Naive thymus-derived CD4-positive, alpha-beta T cell (primary cell): ENCODE results near the gene ADAMTS17. TPM values are rescaled to one million over a fixed set of nuclear protein-coding genes. Genes with fewer than 3 reads are reported as not detected.

Source experiments
- ATAC-seq: fragments of 150-1000 bp; cut with Tn5 transposase; 2 replicates; pipeline ENCODE4 v1.10.0; 2021; ENCODE audit warnings: mild to moderate bottlenecking, moderate library complexity
- CTCF ChIA-PET: fragments of 350-600 bp; sonication (Branson Sonifier 250); formaldehyde crosslinking; loops from one replicate; lab custom pipeline; 2021; ENCODE audit warnings: antibody characterized with exemption; lab: Charles Lee
- POLR2A ChIA-PET: fragments of 350-600 bp; sonication (Branson Sonifier 250); formaldehyde crosslinking; loops from one replicate; lab custom pipeline; 2021; ENCODE audit warnings: antibody characterized with exemption, inconsistent platforms; lab: Charles Lee
- DNase-seq, 9 donors: peaks; one replicate each; pipeline versions ENCODE4 v3.0.0 to v3.0.0-alpha.2; 2020 to 2022; ENCODE audit warnings: mixed read lengths in 1 of 9
- H3K27ac ChIP-seq: one replicate; pipeline ENCODE4 v1.7.0; 2013; ENCODE audit warnings: mild to moderate bottlenecking, low read depth, low read length, moderate library complexity
- H3K27me3 ChIP-seq, 2 donors: one replicate each; pipeline ENCODE4 v1.7.0; 2013; ENCODE audit warnings: low read length in 2 of 2, mild to moderate bottlenecking in 2 of 2, moderate library complexity in 2 of 2; ENCODE audit not compliant: control insufficient read depth in 2 of 2, insufficient read depth in 2 of 2
- H3K36me3 ChIP-seq, 3 experiments: 1 replicate in 2 of 3; 2 replicates in 1 of 3; pipeline ENCODE4 v1.7.0; 2013; ENCODE audit warnings: low read length in 3 of 3, mild to moderate bottlenecking in 3 of 3, moderate library complexity in 1 of 3; ENCODE audit not compliant: insufficient read depth in 3 of 3, control insufficient read depth in 2 of 3
- H3K4me1 ChIP-seq, 2 donors: one replicate each; pipeline ENCODE4 v1.7.0; 2013; ENCODE audit warnings: low read length in 2 of 2, mild to moderate bottlenecking in 2 of 2, moderate library complexity in 1 of 2; ENCODE audit not compliant: control insufficient read depth in 2 of 2, insufficient read depth in 2 of 2
- H3K4me3 ChIP-seq: 2 replicates; pipeline ENCODE4 v1.7.0; 2013; ENCODE audit warnings: mild to moderate bottlenecking, low read length
- H3K9me3 ChIP-seq, 3 experiments: 1 replicate in 2 of 3; 2 replicates in 1 of 3; pipeline ENCODE4 v1.7.0; 2013; ENCODE audit warnings: low read length in 3 of 3; ENCODE audit not compliant: control insufficient read depth in 2 of 3
- H3K27ac Mint-ChIP-seq, 9 donors: one replicate each; pipeline ENCODE4 v1.8.0; 2020 to 2022; ENCODE audit warnings: mixed read lengths in 9 of 9, mild to moderate bottlenecking in 8 of 9, moderate library complexity in 5 of 9, inconsistent platforms in 2 of 9
- H3K27me3 Mint-ChIP-seq, 5 donors: one replicate each; pipeline ENCODE4 v1.8.0; 2021 to 2022; ENCODE audit warnings: mixed read lengths in 5 of 5, mild to moderate bottlenecking in 1 of 5
- H3K36me3 Mint-ChIP-seq, 5 donors: one replicate each; pipeline ENCODE4 v1.8.0; 2020 to 2022; ENCODE audit warnings: mixed read lengths in 5 of 5, mild to moderate bottlenecking in 3 of 5, inconsistent platforms in 1 of 5
- H3K4me1 Mint-ChIP-seq, 7 donors: one replicate each; pipeline ENCODE4 v1.8.0; 2020 to 2022; ENCODE audit warnings: mixed read lengths in 7 of 7, mild to moderate bottlenecking in 3 of 7, inconsistent platforms in 1 of 7
- H3K4me3 Mint-ChIP-seq, 10 donors: one replicate each; pipeline ENCODE4 v1.8.0; 2020 to 2022; ENCODE audit warnings: mild to moderate bottlenecking in 10 of 10, mixed read lengths in 10 of 10, moderate library complexity in 6 of 10, inconsistent platforms in 2 of 10
- H3K9me3 Mint-ChIP-seq, 11 donors: one replicate each; pipeline ENCODE4 v1.8.0; 2020 to 2022; ENCODE audit warnings: mixed read lengths in 11 of 11, mild to moderate bottlenecking in 4 of 11, inconsistent platforms in 1 of 11, moderate library complexity in 1 of 11
- intact Hi-C, 2 donors: fragments of 100-400 bp; cut with micrococcal nuclease; formaldehyde crosslinking; loops; one replicate each; pipeline ENCODE4 v1.15.1; 2023
- polyA plus RNA-seq, 2 donors: library from polyadenylated mRNA; unstranded; fragments of 300-500 nt; fragmentation: Illumina TruSeq; gene quantifications; one replicate each; pipeline ENCODE4 v1.2.3, GENCODE V29; 2021
- total RNA-seq, 6 experiments: library from RNA in 5 of 6; stranded (reverse) in 5 of 6; gene quantifications; 1 replicate in 5 of 6; 2 replicates in 1 of 6; pipeline ENCODE4 v1.2.3 and lab custom pipeline; 2021 to 2026

The ADAMTS17 gene
- total and polyA plus RNA-seq, 7 experiments from 2014 or later: 1.5 to 13.5 (median 3.2) TPM

- Mint-ChIP-seq H3K27ac (no peak overlapping the region), H3K9me3 (no peaks in the 10 kb centered on the region), H3K36me3 (peaks cover 0 to 30% (median 4%) of the 10 kb centered on the region in 5 donors), H3K4me3 (no peak overlapping the region), H3K4me1 (no peaks in the 10 kb centered on the region), H3K27me3 (no peaks in the 10 kb centered on the region)
- no peak overlapping the region for H3K27ac ChIP-seq
- intact Hi-C loops: no loop called here
- H3K36me3 ChIP-seq: peaks cover 0 to 3% (median 0%) of the 10 kb centered on the region in 3 experiments
- no peaks in the 10 kb centered on the region for H3K4me1 ChIP-seq
- ATAC-seq (no peak), DNase-seq (no peak)
- ChIA-PET POLR2A (no interaction called here), CTCF (no interaction called here)
- H3K9me3 ChIP-seq: no peaks in the 10 kb centered on the region
- no peak overlapping the region for H3K4me3 ChIP-seq
- no peaks in the 10 kb centered on the region for H3K27me3 ChIP-seq
These were observed 367.5 kb downstream of the ADAMTS17 start for GRCh38 chr15:99974246-99974645.

- CTCF ChIA-PET: interaction anchor here (0.6 kb wide), 1 partner anchor 600 kb away, joined by 4 read pairs; no protein-coding TSS in a partner anchor
These were observed 368.4 kb downstream of the ADAMTS17 start for GRCh38 chr15:99973351-99973750.

GRCh38 chr15:99970891-99971430 is 370.8 kb downstream of the ADAMTS17 start:
- H3K27ac ChIP-seq: no peak overlapping the region
- peaks cover 0 to 24% (median 4%) of the 10 kb centered on the region in 5 donors for H3K36me3 Mint-ChIP-seq
- ChIA-PET CTCF (interaction anchor here (0.8 kb wide), 1 partner anchor 47 kb away, joined by 3 read pairs; no protein-coding TSS in a partner anchor), POLR2A (no interaction called here)
- no peaks in the 10 kb centered on the region for H3K9me3 ChIP-seq
- no peaks in the 10 kb centered on the region for H3K4me1 ChIP-seq
- H3K4me1 Mint-ChIP-seq: no peaks in the 10 kb centered on the region
- H3K4me3 ChIP-seq: no peak overlapping the region
- DNase-seq: no peak
- H3K9me3 Mint-ChIP-seq: no peaks in the 10 kb centered on the region
- no peak overlapping the region for H3K4me3 Mint-ChIP-seq
- ATAC-seq: no peak
- H3K27me3 ChIP-seq: no peaks in the 10 kb centered on the region
- H3K27ac Mint-ChIP-seq: no peak overlapping the region
- H3K36me3 ChIP-seq: peaks cover 0 to 3% (median 0%) of the 10 kb centered on the region in 3 experiments
- no peaks in the 10 kb centered on the region for H3K27me3 Mint-ChIP-seq
- intact Hi-C loops: no loop called here

More at GRCh38 chr15:99973351-99973750, 368.4 kb downstream of the ADAMTS17 start:
- ATAC-seq (no peak), DNase-seq (no peak)
- H3K27ac Mint-ChIP-seq: no peak overlapping the region
- Histone ChIP-seq H3K36me3 (peaks cover 0 to 3% (median 0%) of the 10 kb centered on the region in 3 experiments), H3K4me1 (no peaks in the 10 kb centered on the region), H3K27me3 (no peaks in the 10 kb centered on the region), H3K4me3 (no peak overlapping the region), H3K9me3 (no peaks in the 10 kb centered on the region), H3K27ac (no peak overlapping the region)
- no peaks in the 10 kb centered on the region for H3K4me1 Mint-ChIP-seq
- no peaks in the 10 kb centered on the region for H3K9me3 Mint-ChIP-seq
- POLR2A ChIA-PET: no interaction called here
- H3K27me3 Mint-ChIP-seq: no peaks in the 10 kb centered on the region
- H3K36me3 Mint-ChIP-seq: peaks cover 0 to 30% (median 4%) of the 10 kb centered on the region in 5 donors
- intact Hi-C loops: no loop called here
- no peak overlapping the region for H3K4me3 Mint-ChIP-seq

GRCh38 chr15:99969261-99969920 is 372.4 kb downstream of the ADAMTS17 start:
- no peak for DNase-seq
- H3K4me1 Mint-ChIP-seq: no peaks in the 10 kb centered on the region

GRCh38 chr15:99967841-99968371 is 373.9 kb downstream of the ADAMTS17 start:
- ATAC-seq (no peak), DNase-seq (no peak)
- no peaks in the 10 kb centered on the region for H3K9me3 ChIP-seq
- Mint-ChIP-seq H3K4me3 (no peak overlapping the region), H3K27me3 (no peaks in the 10 kb centered on the region), H3K9me3 (no peaks in the 10 kb centered on the region), H3K27ac (no peak overlapping the region), H3K36me3 (peaks cover 0 to 4% (median 0%) of the 10 kb centered on the region in 5 donors), H3K4me1 (no peaks in the 10 kb centered on the region)
- no peaks in the 10 kb centered on the region for H3K27me3 ChIP-seq
- H3K27ac ChIP-seq: no peak overlapping the region
- ChIA-PET CTCF (no interaction called here), POLR2A (no interaction called here)
- H3K4me1 ChIP-seq: no peaks in the 10 kb centered on the region
- no peak overlapping the region for H3K4me3 ChIP-seq
- H3K36me3 ChIP-seq: no peaks in the 10 kb centered on the region
- intact Hi-C loops: no loop called here

More at GRCh38 chr15:99969261-99969920, 372.4 kb downstream of the ADAMTS17 start:
- no peak overlapping the region for H3K27ac Mint-ChIP-seq
- H3K9me3 ChIP-seq: no peaks in the 10 kb centered on the region
- POLR2A ChIA-PET: no interaction called here
- H3K4me3 Mint-ChIP-seq: no peak overlapping the region
- no peak overlapping the region for H3K4me3 ChIP-seq
- CTCF ChIA-PET: no interaction called here
- intact Hi-C loops: no loop called here
- H3K27me3 Mint-ChIP-seq: no peaks in the 10 kb centered on the region
- no peaks in the 10 kb centered on the region for H3K36me3 ChIP-seq
- no peaks in the 10 kb centered on the region for H3K4me1 ChIP-seq
- peaks cover 0 to 18% (median 0%) of the 10 kb centered on the region in 5 donors for H3K36me3 Mint-ChIP-seq
- no peak overlapping the region for H3K27ac ChIP-seq
- no peak for ATAC-seq
- H3K9me3 Mint-ChIP-seq: no peaks in the 10 kb centered on the region
- H3K27me3 ChIP-seq: no peaks in the 10 kb centered on the region

- intact Hi-C loops: no loop called here
- Mint-ChIP-seq H3K27me3 (no peaks in the 10 kb centered on the region), H3K9me3 (no peaks in the 10 kb centered on the region), H3K36me3 (peaks cover 0 to 4% (median 0%) of the 10 kb centered on the region in 5 donors), H3K4me1 (no peaks in the 10 kb centered on the region), H3K27ac (no peak overlapping the region), H3K4me3 (no peak overlapping the region)
- ATAC-seq (no peak), DNase-seq (no peak)
- Histone ChIP-seq H3K27ac (no peak overlapping the region), H3K27me3 (no peaks in the 10 kb centered on the region), H3K9me3 (no peaks in the 10 kb centered on the region), H3K36me3 (no peaks in the 10 kb centered on the region), H3K4me3 (no peak overlapping the region), H3K4me1 (no peaks in the 10 kb centered on the region)
- CTCF ChIA-PET: no interaction called here
- POLR2A ChIA-PET: no interaction called here
These were observed 375.0 kb downstream of the ADAMTS17 start for GRCh38 chr15:99966815-99967214.
